Gastrocnemius medialis (tissue), 4 donors: ENCODE data around the gene CCT3.

ENCODE experiments used
- POLR2A ChIP-seq, 2 donors: fragments of 450-650 bp; IDR thresholded peaks; one replicate each; pipeline ENCODE4 v1.6.1; 2017; ENCODE audit warnings: antibody characterized with exemption in 2 of 2, mild to moderate bottlenecking in 2 of 2, moderate library complexity in 2 of 2
- TF ChIP-seq, protein P1 (sequence below), 5 experiments: fragments of 450-650 bp in 3 of 5; fragments of 200-600 bp in 2 of 5; sonication (generic) in 2 of 5; IDR thresholded peaks in 4 of 5; conservative IDR thresholded peaks in 1 of 5; 1 replicate in 4 of 5; 2 replicates in 1 of 5; pipeline ENCODE4 v1.5.1; 2016 to 2019; ENCODE audit warnings: antibody characterized with exemption in 5 of 5, mild to moderate bottlenecking in 3 of 5, moderate library complexity in 3 of 5

DNA sequence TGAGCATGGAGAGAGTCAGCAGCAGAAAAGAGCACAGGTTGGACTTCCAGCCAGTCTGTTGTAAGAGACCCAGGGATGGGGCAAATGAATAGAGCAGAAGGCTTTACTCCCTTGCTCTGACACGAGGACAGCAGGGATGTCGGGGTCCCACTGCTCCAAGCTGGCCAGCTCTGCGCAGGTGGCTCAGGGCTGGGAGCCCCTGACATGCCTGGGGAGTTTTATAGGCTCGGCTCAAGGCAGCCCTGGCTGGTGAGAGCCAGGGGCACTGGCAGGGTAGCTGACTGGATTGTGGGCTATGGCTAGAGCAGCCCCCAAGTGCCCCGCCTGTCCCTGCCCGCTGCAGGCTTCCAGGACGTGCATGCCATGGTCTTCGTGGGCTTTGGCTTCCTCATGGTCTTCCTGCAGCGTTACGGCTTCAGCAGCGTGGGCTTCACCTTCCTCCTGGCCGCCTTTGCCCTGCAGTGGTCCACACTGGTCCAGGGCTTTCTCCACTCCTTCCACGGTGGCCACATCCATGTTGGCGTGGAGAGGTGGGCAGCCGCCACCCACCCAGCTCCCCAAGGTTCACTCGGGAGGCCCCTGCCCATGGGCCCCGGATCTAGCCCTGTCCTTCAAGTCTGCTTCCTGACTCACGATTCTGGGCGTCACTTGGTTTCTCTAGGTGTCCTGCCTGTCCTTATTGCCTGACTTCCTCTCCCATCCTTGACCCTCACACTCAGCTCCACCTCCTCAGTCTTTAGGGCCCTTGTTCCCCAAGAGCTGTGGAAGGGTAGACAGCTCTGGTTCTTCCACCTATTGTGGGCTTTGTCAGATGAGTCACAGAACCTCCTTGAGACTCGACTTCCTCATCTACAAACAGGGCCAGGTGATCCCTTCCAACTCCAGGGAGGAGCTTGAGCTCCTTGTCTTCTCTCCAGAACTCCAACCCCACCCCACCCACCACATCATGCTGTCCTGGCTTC lies 39.1 kb upstream of the CCT3 start:
- TF ChIP-seq, protein P1, sequence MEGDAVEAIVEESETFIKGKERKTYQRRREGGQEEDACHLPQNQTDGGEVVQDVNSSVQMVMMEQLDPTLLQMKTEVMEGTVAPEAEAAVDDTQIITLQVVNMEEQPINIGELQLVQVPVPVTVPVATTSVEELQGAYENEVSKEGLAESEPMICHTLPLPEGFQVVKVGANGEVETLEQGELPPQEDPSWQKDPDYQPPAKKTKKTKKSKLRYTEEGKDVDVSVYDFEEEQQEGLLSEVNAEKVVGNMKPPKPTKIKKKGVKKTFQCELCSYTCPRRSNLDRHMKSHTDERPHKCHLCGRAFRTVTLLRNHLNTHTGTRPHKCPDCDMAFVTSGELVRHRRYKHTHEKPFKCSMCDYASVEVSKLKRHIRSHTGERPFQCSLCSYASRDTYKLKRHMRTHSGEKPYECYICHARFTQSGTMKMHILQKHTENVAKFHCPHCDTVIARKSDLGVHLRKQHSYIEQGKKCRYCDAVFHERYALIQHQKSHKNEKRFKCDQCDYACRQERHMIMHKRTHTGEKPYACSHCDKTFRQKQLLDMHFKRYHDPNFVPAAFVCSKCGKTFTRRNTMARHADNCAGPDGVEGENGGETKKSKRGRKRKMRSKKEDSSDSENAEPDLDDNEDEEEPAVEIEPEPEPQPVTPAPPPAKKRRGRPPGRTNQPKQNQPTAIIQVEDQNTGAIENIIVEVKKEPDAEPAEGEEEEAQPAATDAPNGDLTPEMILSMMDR (IDR thresholded peaks at IDR 0.05 in 4 of 5, conservative IDR thresholded peaks at IDR 0.05 in 1 of 5) = no peak
- no peak for TF ChIP-seq POLR2A (IDR thresholded peaks at IDR 0.05)
